Measurements from ENCODE around the gene SPIRE2.

GRCh38 chr16:89843409-89844350, 15.4 kb downstream of the SPIRE2 start:
- TF ChIP-seq NUFIP1 (IDR thresholded peaks at IDR 0.05; ENCODE audit: partially characterized antibody) (no peak), FOXO4 (CRISPR knock-in tag; IDR thresholded peaks at IDR 0.05) (no peak), KDM1A (IDR thresholded peaks at IDR 0.05) (no peak), SIN3A (IDR thresholded peaks at IDR 0.05; ENCODE audit: borderline replicate concordance in 2 of 2, control insufficient read depth in 1 of 2, low read depth in 2 of 2, low read length in 2 of 2) (no peak)

Data from K562 (cell line).